Stimulated activated naive CD4-positive, alpha-beta T cell treated with Interleukin-2 at 50 U/mL for 16 hours (primary cell): ENCODE measurements around the gene PAWR.
"Not testable (repeated sequence)": the region's sequence is repeated elsewhere in the genome, so short reads cannot be mapped to it uniquely, and the experiment has no call there.

Source experiments
- DNase-seq: peaks from one replicate; lab custom pipeline; 2025; lab: John Stamatoyannopoulos, UW

The PAWR gene

GRCh38 chr12:79548610-79548924, 142.2 kb downstream of the PAWR start:
- no peak for DNase-seq

- no peak for DNase-seq
Measured at GRCh38 chr12:79547735-79548609, 142.8 kb downstream of the PAWR start.

- no peak for DNase-seq
Measured at GRCh38 chr12:79547044-79547734, 143.6 kb downstream of the PAWR start.

GRCh38 chr12:79546466-79547043, 144.2 kb downstream of the PAWR start:
- no peak for DNase-seq

- not testable (repeated sequence) for DNase-seq
Measured at GRCh38 chr12:79544439-79544838, 146.3 kb downstream of the PAWR start.

- no peak for DNase-seq
Measured at GRCh38 chr12:79537675-79538074, 153.1 kb downstream of the PAWR start.

GRCh38 chr12:79535751-79536150, 155.0 kb downstream of the PAWR start:
- no peak for DNase-seq
